Mucosa of rectum (tissue), 2 donors: ENCODE data around the gene C11orf42.

Source experiments
- H3K27ac ChIP-seq, 2 donors: one replicate each; pipeline ENCODE4 v1.7.0; 2013; ENCODE audit warnings: inconsistent platforms in 2 of 2, low read depth in 2 of 2, low read length in 2 of 2
- H3K27me3 ChIP-seq, 2 donors: one replicate each; pipeline ENCODE4 v1.7.0; 2013; ENCODE audit warnings: low read length in 2 of 2; ENCODE audit not compliant: control insufficient read depth in 2 of 2, insufficient read depth in 2 of 2
- H3K36me3 ChIP-seq, 2 donors: one replicate each; pipeline ENCODE4 v1.7.0; 2013; ENCODE audit warnings: low read length in 2 of 2; ENCODE audit not compliant: control insufficient read depth in 2 of 2, insufficient read depth in 2 of 2
- H3K4me1 ChIP-seq, 2 donors: one replicate each; pipeline ENCODE4 v1.7.0; 2013; ENCODE audit warnings: low read length in 2 of 2, mild to moderate bottlenecking in 1 of 2; ENCODE audit not compliant: control insufficient read depth in 2 of 2, insufficient read depth in 2 of 2
- H3K4me3 ChIP-seq, 2 donors: one replicate each; pipeline ENCODE4 v1.7.0; 2013; ENCODE audit warnings: low read length in 2 of 2
- H3K9ac ChIP-seq, 2 donors: one replicate each; pipeline ENCODE4 v1.7.0; 2013; ENCODE audit warnings: low read length in 2 of 2, low read depth in 1 of 2, mild to moderate bottlenecking in 1 of 2
- H3K9me3 ChIP-seq, 2 donors: one replicate each; pipeline ENCODE4 v1.7.0; 2013; ENCODE audit warnings: low read length in 2 of 2; ENCODE audit not compliant: control insufficient read depth in 2 of 2
- donor health status: healthy.
- donor health status: Normal muscosa, but diverticular disease.

The C11orf42 gene

GRCh38 chr11:6205366-6205765, at the start of gene C11orf42:
C11orf42 (plus strand) TSS chr11:6205557; CDS start chr11:6205616, 59 bp downstream.
- H3K9ac ChIP-seq, result no peak within 1 kb of the TSS
- no peaks in the 10 kb centered on the region for H3K27me3 ChIP-seq
- no peak within 1 kb of the TSS for H3K27ac ChIP-seq
- H3K9me3 ChIP-seq, result no peaks in the 10 kb centered on the region
- H3K4me3 ChIP-seq, result no peak within 1 kb of the TSS
- H3K36me3 ChIP-seq, result peaks cover 38 to 47% of the 10 kb centered on the region in 2 donors
- no peaks in the 10 kb centered on the region for H3K4me1 ChIP-seq

- Histone ChIP-seq H3K27ac (no peak overlapping the region), H3K36me3 (no peaks in the 10 kb centered on the region)
Observed at GRCh38 chr11:6156628-6157359, 48.6 kb upstream of the C11orf42 start.

GRCh38 chr11:6170226-6170625, 35.1 kb upstream of the C11orf42 start, which contains the start of gene OR52B2:
OR52B2 (minus strand) TSS chr11:6170326; CDS start chr11:6170326, 0 bp downstream.
- Histone ChIP-seq H3K9ac (no peak within 1 kb of the TSS), H3K27ac (no peak within 1 kb of the TSS), H3K9me3 (no peaks in the 10 kb centered on the region), H3K4me3 (no peak within 1 kb of the TSS), H3K4me1 (no peaks in the 10 kb centered on the region), H3K27me3 (no peaks in the 10 kb centered on the region), H3K36me3 (no peaks in the 10 kb centered on the region)

More at GRCh38 chr11:6156628-6157359, 48.6 kb upstream of the C11orf42 start:
- H3K9ac ChIP-seq, result no peak overlapping the region
- no peaks in the 10 kb centered on the region for H3K27me3 ChIP-seq
- H3K9me3 ChIP-seq, result no peaks in the 10 kb centered on the region
- H3K4me1 ChIP-seq, result no peaks in the 10 kb centered on the region
- no peak overlapping the region for H3K4me3 ChIP-seq

GRCh38 chr11:6175440-6175839, 29.9 kb upstream of the C11orf42 start:
- no peak overlapping the region for H3K9ac ChIP-seq
- H3K36me3 ChIP-seq, result no peaks in the 10 kb centered on the region
- no peaks in the 10 kb centered on the region for H3K27me3 ChIP-seq
- no peak overlapping the region for H3K4me3 ChIP-seq
- H3K4me1 ChIP-seq, result no peaks in the 10 kb centered on the region
- no peak overlapping the region for H3K27ac ChIP-seq
- no peaks in the 10 kb centered on the region for H3K9me3 ChIP-seq

- no peaks in the 10 kb centered on the region for H3K27me3 ChIP-seq
- H3K4me1 ChIP-seq, result no peaks in the 10 kb centered on the region
- no peaks in the 10 kb centered on the region for H3K9me3 ChIP-seq
- H3K9ac ChIP-seq, result no peak overlapping the region
- no peaks in the 10 kb centered on the region for H3K36me3 ChIP-seq
- no peak overlapping the region for H3K27ac ChIP-seq
- no peak overlapping the region for H3K4me3 ChIP-seq
Observed at GRCh38 chr11:6191742-6192141, 13.6 kb upstream of the C11orf42 start.

GRCh38 chr11:6194065-6194581, 11.2 kb upstream of the C11orf42 start:
- H3K4me3 ChIP-seq, result no peak overlapping the region

GRCh38 chr11:6196396-6196795, 9.0 kb upstream of the C11orf42 start:
- H3K36me3 ChIP-seq, result no peaks in the 10 kb centered on the region
- no peak overlapping the region for H3K4me3 ChIP-seq
- H3K9ac ChIP-seq, result no peak overlapping the region
- no peaks in the 10 kb centered on the region for H3K27me3 ChIP-seq
- no peaks in the 10 kb centered on the region for H3K4me1 ChIP-seq
- H3K27ac ChIP-seq, result no peak overlapping the region
- no peaks in the 10 kb centered on the region for H3K9me3 ChIP-seq

More at GRCh38 chr11:6194065-6194581, 11.2 kb upstream of the C11orf42 start:
- Histone ChIP-seq H3K27me3 (no peaks in the 10 kb centered on the region), H3K27ac (no peak overlapping the region), H3K36me3 (no peaks in the 10 kb centered on the region), H3K4me1 (no peaks in the 10 kb centered on the region), H3K9ac (no peak overlapping the region), H3K9me3 (no peaks in the 10 kb centered on the region)

GRCh38 chr11:6197466-6198200, 7.7 kb upstream of the C11orf42 start:
- no peaks in the 10 kb centered on the region for H3K4me1 ChIP-seq
- H3K4me3 ChIP-seq, result no peak overlapping the region
- H3K9ac ChIP-seq, result no peak overlapping the region
- H3K9me3 ChIP-seq, result no peaks in the 10 kb centered on the region
- H3K27me3 ChIP-seq, result no peaks in the 10 kb centered on the region
- H3K27ac ChIP-seq, result no peak overlapping the region
- H3K36me3 ChIP-seq, result peaks cover 1 to 4% of the 10 kb centered on the region in 2 donors

GRCh38 chr11:6199174-6199810, 6.1 kb upstream of the C11orf42 start, which contains the start of gene OR52W1:
OR52W1 (plus strand) TSS chr11:6199224; CDS start chr11:6199224, 0 bp downstream.
- H3K36me3 ChIP-seq, result peaks cover 3 to 8% of the 10 kb centered on the region in 2 donors
- H3K9me3 ChIP-seq, result no peaks in the 10 kb centered on the region
- H3K4me1 ChIP-seq, result no peaks in the 10 kb centered on the region
- no peak within 1 kb of the TSS for H3K27ac ChIP-seq
- no peak within 1 kb of the TSS for H3K4me3 ChIP-seq
- no peak within 1 kb of the TSS for H3K9ac ChIP-seq
- H3K27me3 ChIP-seq, result no peaks in the 10 kb centered on the region

GRCh38 chr11:6200975-6201374, 4.4 kb upstream of the C11orf42 start:
- H3K9ac ChIP-seq, result no peak overlapping the region
- peaks cover 18 to 24% of the 10 kb centered on the region in 2 donors for H3K36me3 ChIP-seq
- H3K27me3 ChIP-seq, result no peaks in the 10 kb centered on the region
- no peaks in the 10 kb centered on the region for H3K9me3 ChIP-seq
- no peaks in the 10 kb centered on the region for H3K4me1 ChIP-seq
- no peak overlapping the region for H3K27ac ChIP-seq
- no peak overlapping the region for H3K4me3 ChIP-seq
